GM13977 (cell line): ENCODE data around the gene ITSN2.

Experiments
- DNase-seq: peaks from one replicate; pipeline ENCODE4 v3.0.0; 2012; ENCODE audit warnings: low spot score
- CTCF ChIP-seq: IDR thresholded peaks from 2 replicates; pipeline ENCODE4 v1.5.1; 2012; ENCODE audit warnings: mild to moderate bottlenecking, control low read depth; ENCODE audit not compliant: insufficient read depth; ENCODE audit errors: extremely low read depth, missing control alignments
- in situ Hi-C: fragments of 300-500 bp; cut with MboI; formaldehyde crosslinking; loops from one replicate; pipeline ENCODE4 v1.12.0; 2022; ENCODE audit warnings: low sequenced_read_pairs, low pct_unique_long_range_greater_than_20kb, mixed read lengths, inconsistent platforms; ENCODE audit not compliant: unreplicated experiment

ITSN2 gene

GRCh38 chr2:24231461-24231881 lies 128.9 kb downstream of the ITSN2 start:
- no peak for DNase-seq
- no peak for TF ChIP-seq CTCF
- in situ Hi-C loops = no loop called here

- in situ Hi-C loops = no loop called here
- TF ChIP-seq CTCF = peak; percentile 44
- no peak for DNase-seq
Observed at GRCh38 chr2:24228470-24228869, 131.9 kb downstream of the ITSN2 start.

- TF ChIP-seq CTCF = no peak
- in situ Hi-C loops = no loop called here
- no peak for DNase-seq
Observed at GRCh38 chr2:24225499-24226242, 134.7 kb downstream of the ITSN2 start.

GRCh38 chr2:24222946-24223345 lies 137.4 kb downstream of the ITSN2 start:
- in situ Hi-C loops = no loop called here
- TF ChIP-seq CTCF = no peak
- no peak for DNase-seq

- DNase-seq = no peak
- in situ Hi-C loops = no loop called here
- no peak for TF ChIP-seq CTCF
Observed at GRCh38 chr2:24221343-24222050, 138.8 kb downstream of the ITSN2 start.

GRCh38 chr2:24220554-24221291 lies 139.6 kb downstream of the ITSN2 start:
- in situ Hi-C loops = no loop called here
- no peak for DNase-seq
- no peak for TF ChIP-seq CTCF
